Upper lobe of right lung (tissue), 1 donor: ENCODE data around the gene IRF2BP1. TPM values are rescaled to one million over a fixed set of nuclear protein-coding genes. Genes with fewer than 3 reads are reported as not detected.
"Not testable (repeated sequence)": the region's sequence is repeated elsewhere in the genome, so short reads cannot be mapped to it uniquely, and the experiment has no call there.

Experiments
- ATAC-seq: fragments of 200-7000 bp; cut with Tn5 transposase; one replicate; pipeline ENCODE4 v1.9.1; 2020; ENCODE audit warnings: mild to moderate bottlenecking, moderate library complexity
- DNase-seq: peaks from one replicate; pipeline ENCODE4 v3.0.0-alpha.2; 2020
- H3K27ac ChIP-seq: fragments of 200-600 bp; one replicate; pipeline ENCODE4 v1.8.0; 2022
- H3K27me3 ChIP-seq: fragments of 200-600 bp; one replicate; pipeline ENCODE4 v1.8.0; 2022; ENCODE audit warnings: mild to moderate bottlenecking
- H3K36me3 ChIP-seq: fragments of 200-600 bp; one replicate; pipeline ENCODE4 v1.8.0; 2022
- H3K4me1 ChIP-seq: fragments of 200-600 bp; one replicate; pipeline ENCODE4 v1.8.0; 2022
- H3K4me3 ChIP-seq: fragments of 200-600 bp; one replicate; pipeline ENCODE4 v1.8.0; 2022; ENCODE audit warnings: mild to moderate bottlenecking
- H3K9me3 ChIP-seq: fragments of 200-600 bp; one replicate; pipeline ENCODE4 v1.8.0; 2022
- intact Hi-C: fragments of 100-400 bp; cut with DNase I; formaldehyde crosslinking; loops from one replicate; pipeline ENCODE4 v1.11.0; 2022
- total RNA-seq: library from RNA; stranded (reverse); fragmentation: NEBNext Ultra II Directional; extraction: Animal tissue kit (Norgen Biotek cat#: 25700); gene quantifications from one replicate; pipeline ENCODE4 v1.2.1, GENCODE V29; 2021
- TF ChIP-seq, protein P1 (sequence below): fragments of 200-600 bp; IDR thresholded peaks from one replicate; pipeline ENCODE4 v1.8.0; 2022; ENCODE audit warnings: antibody characterized with exemption
- donor health status: DM: no; HTN: yes; CAD: no; lungs with severe emphysema.

Gene IRF2BP1
- total RNA-seq, 1 donor from 2014 or later, result 25.0 TPM

DNA sequence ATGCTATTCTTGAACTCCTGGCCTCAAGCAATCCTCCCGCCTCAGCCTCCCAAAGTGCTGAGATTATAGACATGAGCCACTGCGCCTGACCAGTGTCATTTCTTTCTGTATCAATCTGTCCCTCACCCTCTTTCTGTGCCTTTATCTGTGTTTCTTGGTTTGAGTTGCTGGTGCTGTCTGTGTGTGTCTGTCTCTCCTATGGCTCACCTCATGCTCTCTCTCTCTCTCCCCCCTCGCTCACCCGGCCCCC lies 9.9 kb downstream of the IRF2BP1 start:
- Histone ChIP-seq H3K36me3 (no peaks in the 10 kb centered on the region), H3K4me3 (no peak overlapping the region), H3K4me1 (peaks cover 8% of the 10 kb centered on the region), H3K27ac (peak overlapping the region; percentile 81), H3K9me3 (no peaks in the 10 kb centered on the region), H3K27me3 (no peaks in the 10 kb centered on the region)
- ATAC-seq (peak; percentile 5), DNase-seq (no peak)
- intact Hi-C loops, result no loop called here
- TF ChIP-seq, protein P1, sequence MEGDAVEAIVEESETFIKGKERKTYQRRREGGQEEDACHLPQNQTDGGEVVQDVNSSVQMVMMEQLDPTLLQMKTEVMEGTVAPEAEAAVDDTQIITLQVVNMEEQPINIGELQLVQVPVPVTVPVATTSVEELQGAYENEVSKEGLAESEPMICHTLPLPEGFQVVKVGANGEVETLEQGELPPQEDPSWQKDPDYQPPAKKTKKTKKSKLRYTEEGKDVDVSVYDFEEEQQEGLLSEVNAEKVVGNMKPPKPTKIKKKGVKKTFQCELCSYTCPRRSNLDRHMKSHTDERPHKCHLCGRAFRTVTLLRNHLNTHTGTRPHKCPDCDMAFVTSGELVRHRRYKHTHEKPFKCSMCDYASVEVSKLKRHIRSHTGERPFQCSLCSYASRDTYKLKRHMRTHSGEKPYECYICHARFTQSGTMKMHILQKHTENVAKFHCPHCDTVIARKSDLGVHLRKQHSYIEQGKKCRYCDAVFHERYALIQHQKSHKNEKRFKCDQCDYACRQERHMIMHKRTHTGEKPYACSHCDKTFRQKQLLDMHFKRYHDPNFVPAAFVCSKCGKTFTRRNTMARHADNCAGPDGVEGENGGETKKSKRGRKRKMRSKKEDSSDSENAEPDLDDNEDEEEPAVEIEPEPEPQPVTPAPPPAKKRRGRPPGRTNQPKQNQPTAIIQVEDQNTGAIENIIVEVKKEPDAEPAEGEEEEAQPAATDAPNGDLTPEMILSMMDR, result no peak

DNA sequence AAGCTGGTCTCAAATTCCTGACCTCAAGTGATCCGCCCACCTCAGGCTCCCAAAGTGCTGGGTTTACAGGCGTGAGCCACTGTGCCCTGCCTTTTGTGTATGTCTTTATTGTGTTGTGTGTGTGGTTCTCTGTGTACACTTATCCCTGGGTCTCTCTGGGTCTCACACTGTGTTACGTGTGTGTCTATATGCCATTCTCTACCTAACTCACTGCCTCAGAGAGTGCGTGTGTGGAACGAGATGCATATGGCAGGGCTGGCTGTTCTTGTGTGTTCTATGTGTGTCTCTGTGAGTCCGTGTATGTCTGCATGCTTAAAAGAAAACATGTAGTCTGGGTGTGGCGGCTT lies 11.3 kb downstream of the IRF2BP1 start:
- no peak overlapping the region for H3K4me3 ChIP-seq
- no peaks in the 10 kb centered on the region for H3K27me3 ChIP-seq
- no peak overlapping the region for H3K27ac ChIP-seq
- intact Hi-C loops, result no loop called here
- no peak for ATAC-seq
- TF ChIP-seq, protein P1, result no peak
- H3K4me1 ChIP-seq, result peaks cover 8% of the 10 kb centered on the region
- H3K36me3 ChIP-seq, result no peaks in the 10 kb centered on the region
- no peaks in the 10 kb centered on the region for H3K9me3 ChIP-seq
- DNase-seq, result no peak

DNA sequence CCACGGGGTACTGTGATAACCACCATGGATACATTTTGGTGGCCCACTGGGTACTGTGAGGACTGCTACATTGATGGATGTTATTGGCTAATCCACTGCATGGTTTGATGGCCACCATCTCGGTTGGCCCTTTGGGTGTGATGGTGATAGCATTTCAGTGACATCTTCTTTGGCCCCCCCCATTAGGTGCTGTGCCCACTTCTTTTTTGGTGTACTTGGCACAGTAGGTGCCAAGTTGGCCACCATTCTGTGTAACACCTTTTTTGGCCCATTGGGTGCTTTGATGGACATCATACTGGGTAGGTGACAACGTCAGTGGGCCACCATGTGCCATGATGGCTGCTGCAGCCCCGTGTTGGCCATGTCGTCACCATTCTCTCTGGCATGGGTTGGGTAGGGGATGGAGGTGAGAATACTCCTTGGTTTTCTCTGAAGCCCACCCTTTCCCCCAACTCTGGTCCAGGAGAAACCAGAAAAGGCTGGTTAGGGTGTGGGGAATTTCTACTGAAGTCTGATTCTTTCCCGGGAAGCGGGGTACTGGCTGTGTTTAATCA lies 12.6 kb downstream of the IRF2BP1 start:
- no peak overlapping the region for H3K4me3 ChIP-seq
- no peak overlapping the region for H3K27ac ChIP-seq
- TF ChIP-seq, protein P1, result no peak
- intact Hi-C loops, result no loop called here
- no peaks in the 10 kb centered on the region for H3K27me3 ChIP-seq
- no peaks in the 10 kb centered on the region for H3K9me3 ChIP-seq
- DNase-seq (no peak), ATAC-seq (no peak)
- H3K4me1 ChIP-seq, result peaks cover 8% of the 10 kb centered on the region
- no peaks in the 10 kb centered on the region for H3K36me3 ChIP-seq

DNA sequence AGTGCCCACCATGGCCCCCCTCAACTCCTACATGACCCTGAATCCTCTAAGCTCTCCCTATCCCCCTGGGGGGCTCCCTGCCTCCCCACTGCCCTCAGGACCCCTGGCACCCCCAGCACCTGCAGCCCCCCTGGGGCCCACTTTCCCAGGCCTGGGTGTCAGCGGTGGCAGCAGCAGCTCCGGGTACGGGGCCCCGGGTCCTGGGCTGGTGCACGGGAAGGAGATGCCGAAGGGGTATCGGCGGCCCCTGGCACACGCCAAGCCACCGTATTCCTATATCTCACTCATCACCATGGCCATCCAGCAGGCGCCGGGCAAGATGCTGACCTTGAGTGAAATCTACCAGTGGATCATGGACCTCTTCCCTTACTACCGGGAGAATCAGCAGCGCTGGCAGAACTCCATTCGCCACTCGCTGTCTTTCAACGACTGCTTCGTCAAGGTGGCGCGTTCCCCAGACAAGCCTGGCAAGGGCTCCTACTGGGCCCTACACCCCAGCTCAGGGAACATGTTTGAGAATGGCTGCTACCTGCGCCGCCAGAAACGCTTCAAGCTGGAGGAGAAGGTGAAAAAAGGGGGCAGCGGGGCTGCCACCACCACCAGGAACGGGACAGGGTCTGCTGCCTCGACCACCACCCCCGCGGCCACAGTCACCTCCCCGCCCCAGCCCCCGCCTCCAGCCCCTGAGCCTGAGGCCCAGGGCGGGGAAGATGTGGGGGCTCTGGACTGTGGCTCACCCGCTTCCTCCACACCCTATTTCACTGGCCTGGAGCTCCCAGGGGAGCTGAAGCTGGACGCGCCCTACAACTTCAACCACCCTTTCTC lies 13.6 kb downstream of the IRF2BP1 start:
- Histone ChIP-seq H3K27ac (no peak overlapping the region), H3K27me3 (no peaks in the 10 kb centered on the region), H3K36me3 (no peaks in the 10 kb centered on the region), H3K9me3 (no peaks in the 10 kb centered on the region), H3K4me1 (peaks cover 8% of the 10 kb centered on the region), H3K4me3 (no peak overlapping the region)
- ATAC-seq, result no peak
- TF ChIP-seq, protein P1, result no peak
- no peak for DNase-seq
- intact Hi-C loops, result no loop called here

DNA sequence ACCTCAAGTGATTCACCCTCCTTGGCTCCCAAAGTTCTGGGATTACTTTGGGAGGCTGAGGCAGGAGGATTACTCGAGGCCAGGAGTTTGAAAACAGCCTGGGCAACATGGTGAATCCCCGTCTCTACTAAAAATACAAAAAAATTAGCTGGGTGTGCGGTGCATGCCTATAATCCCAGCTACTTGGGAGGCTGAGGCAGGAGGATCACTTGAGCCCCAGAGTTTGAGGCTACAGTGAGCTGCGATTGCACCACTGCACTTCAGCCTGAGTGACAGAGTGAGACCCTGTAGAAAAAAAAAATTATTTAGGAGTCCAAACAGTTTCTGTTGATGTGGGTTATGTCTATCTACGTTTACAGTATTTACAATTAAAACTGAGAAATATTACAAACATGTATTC lies 15.1 kb downstream of the IRF2BP1 start:
- H3K9me3 ChIP-seq, result no peaks in the 10 kb centered on the region
- TF ChIP-seq, protein P1, result no peak
- intact Hi-C loops, result no loop called here
- H3K4me3 ChIP-seq, result no peak overlapping the region
- H3K27ac ChIP-seq, result no peak overlapping the region
- H3K4me1 ChIP-seq, result no peaks in the 10 kb centered on the region
- DNase-seq (no peak), ATAC-seq (no peak)
- no peaks in the 10 kb centered on the region for H3K36me3 ChIP-seq
- no peaks in the 10 kb centered on the region for H3K27me3 ChIP-seq

DNA sequence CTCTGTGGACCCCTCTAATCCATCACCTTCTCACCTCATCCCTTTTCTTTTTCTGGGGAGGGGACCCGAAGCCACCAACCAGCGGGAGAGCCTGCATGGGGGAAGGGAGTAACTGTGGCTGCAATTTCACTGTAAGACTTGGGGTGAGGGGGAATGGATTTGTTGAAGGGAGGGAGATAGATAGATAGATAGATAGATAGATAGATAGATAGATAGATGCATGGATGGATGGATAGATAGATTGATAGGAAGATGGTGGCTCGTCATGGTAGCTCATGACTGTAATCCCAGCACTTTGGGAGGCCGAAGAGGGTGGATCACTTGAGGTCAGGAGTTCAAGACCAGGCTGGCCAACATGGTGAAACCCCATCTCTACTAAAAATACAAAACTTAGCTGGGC lies 18.7 kb downstream of the IRF2BP1 start:
- ATAC-seq, intact Hi-C loops: not testable (repeated sequence)

More for the DNA sequence above, 18.7 kb downstream of the IRF2BP1 start:
- H3K9me3 ChIP-seq, H3K4me1 ChIP-seq, H3K27ac ChIP-seq, DNase-seq, H3K36me3 ChIP-seq, H3K4me3 ChIP-seq: not testable (repeated sequence)
- peaks cover 16% of the 10 kb centered on the region for H3K27me3 ChIP-seq
